ENCODE data around the gene INMT. TPM values are rescaled to one million over a fixed set of nuclear protein-coding genes. Genes with fewer than 3 reads are reported as not detected.

INMT gene
- total and polyA plus RNA-seq, 2 experiments from 2014 or later = 0.09 TPM; not detected in 1

DNA sequence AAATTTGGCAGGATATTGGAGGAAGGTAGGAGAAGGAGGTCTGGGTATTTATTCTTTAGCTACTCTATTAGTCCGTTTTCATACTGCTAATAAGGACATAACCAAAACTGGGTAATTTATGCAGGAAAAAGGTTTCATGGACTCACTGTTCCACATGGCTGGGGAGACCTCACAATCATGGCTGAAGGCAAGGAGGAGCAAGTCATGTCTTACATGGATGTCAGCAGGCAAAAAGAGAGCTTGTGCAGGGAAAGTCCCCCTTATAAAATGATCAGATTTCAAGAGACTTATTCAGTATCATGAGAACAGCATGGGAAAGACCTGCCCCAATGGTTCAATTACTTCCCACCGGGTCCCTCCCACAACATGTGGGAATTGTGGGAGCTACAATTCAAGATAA is 1.9 kb upstream of the INMT start:
- H3K36me3 ChIP-seq (ENCODE audit: low read depth) = no peaks in the 10 kb centered on the region
- TF ChIP-seq EZH2 (IDR thresholded peaks at IDR 0.05; ENCODE audit: insufficient read depth, poor library complexity, severe bottlenecking) (no peak), EZH2phosphoT487 (IDR thresholded peaks at IDR 0.05; ENCODE audit: insufficient read depth, low read depth) (no peak)
- no peaks in the 10 kb centered on the region for H3K9me3 ChIP-seq (ENCODE audit: low read depth)
- H3K27me3 ChIP-seq (replicated peaks; ENCODE audit: insufficient read depth) = no peaks in the 10 kb centered on the region
- 86 to 94% methylated on average over 2 of the region's 2 CpGs for WGBS, 2 experiments (ENCODE audit: low coverage in 1 of 2, low lambda C conversion rate in 2 of 2, missing lambda C conversion rate in 2 of 2)
- H3K79me2 ChIP-seq (ENCODE audit: insufficient read depth) = no peaks in the 10 kb centered on the region
- peaks cover 26% of the 10 kb centered on the region for H3K4me1 ChIP-seq (ENCODE audit: insufficient read depth)
- peak overlapping the region; percentile 76; the same call in 1 of the 2 replicates for H2AFZ ChIP-seq
- no peak overlapping the region for H3K9ac ChIP-seq
- peaks cover 15% of the 10 kb centered on the region; the same call in 1 of the 2 replicates for H3F3A ChIP-seq (ENCODE audit: insufficient read depth)
- in situ Hi-C loops (cut with MboI) = no loop called here
- no peak overlapping the region for H3K4me2 ChIP-seq (ENCODE audit: unreplicated experiment)
- no peaks in the 10 kb centered on the region for H3K9me2 ChIP-seq (ENCODE audit: insufficient read depth)
- no peak overlapping the region for H3K4me3 ChIP-seq
- H4K20me1 ChIP-seq (ENCODE audit: insufficient read depth) = no peaks in the 10 kb centered on the region
- no peak overlapping the region for H3K27ac ChIP-seq
- DNase-seq = no peak

DNA sequence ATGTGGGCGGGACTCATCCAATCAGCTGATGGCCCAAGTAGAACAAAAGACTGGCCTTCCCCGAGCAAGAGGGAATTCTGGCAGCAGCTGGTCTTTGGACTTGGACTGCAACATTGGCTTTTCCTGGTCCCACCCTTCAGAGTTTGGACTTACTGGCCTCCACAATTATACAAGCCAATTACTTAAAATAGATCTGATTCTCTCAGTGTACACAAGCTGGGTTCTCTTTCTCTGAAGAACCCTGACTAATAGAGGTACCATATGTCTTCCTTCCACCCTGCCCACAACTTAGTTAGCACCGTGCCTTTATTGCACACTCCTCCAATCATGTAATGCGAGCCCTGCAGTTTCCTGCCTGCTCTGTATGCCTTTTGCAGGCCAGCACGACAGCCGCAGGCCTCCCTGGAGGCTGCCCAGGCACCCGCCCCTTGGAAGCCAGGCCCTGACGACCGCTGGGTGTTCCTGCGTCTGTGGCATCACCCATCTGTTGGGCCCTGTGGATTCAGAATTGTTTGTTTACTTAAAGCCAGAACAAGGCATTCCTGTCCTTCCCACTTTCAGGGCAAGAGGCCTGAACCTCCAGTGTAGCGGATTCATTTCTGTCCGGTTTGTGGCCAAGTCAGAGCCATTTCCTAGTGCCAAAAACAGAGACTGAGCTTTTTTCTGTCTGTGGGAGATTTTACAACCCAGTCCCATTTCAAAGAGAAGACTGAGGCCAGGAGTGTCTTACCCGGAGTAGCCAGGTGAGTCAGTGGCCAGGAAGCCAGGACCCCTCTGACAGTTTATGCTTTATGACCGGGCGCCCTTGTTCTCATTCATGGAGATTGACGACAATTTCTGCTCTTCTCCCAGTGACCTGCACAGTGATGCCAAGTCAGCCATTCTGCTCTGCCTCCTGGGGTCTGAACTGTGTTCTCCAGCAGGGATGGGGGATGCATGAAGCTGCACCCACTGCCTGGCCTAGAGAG is 968 bp upstream of the INMT start:
- H2AFZ ChIP-seq = peak overlapping the region; percentile 76
- in situ Hi-C loops (cut with MboI) = no loop called here
- WGBS, 2 experiments (ENCODE audit: low coverage in 1 of 2, low lambda C conversion rate in 2 of 2, missing lambda C conversion rate in 2 of 2) = 7 to 9% methylated on average over 16 of the region's 16 CpGs
- H3K36me3 ChIP-seq (ENCODE audit: low read depth) = no peaks in the 10 kb centered on the region
- peaks cover 26% of the 10 kb centered on the region for H3K4me1 ChIP-seq (ENCODE audit: insufficient read depth)
- no peaks in the 10 kb centered on the region for H3K9me3 ChIP-seq (ENCODE audit: low read depth)
- no peaks in the 10 kb centered on the region for H3K27me3 ChIP-seq (replicated peaks; ENCODE audit: insufficient read depth)
- peak overlapping the region; percentile 11; the same call in 1 of the 2 replicates for H3K4me3 ChIP-seq
- peak; percentile 87 for DNase-seq
- H4K20me1 ChIP-seq (ENCODE audit: insufficient read depth) = no peaks in the 10 kb centered on the region
- no peaks in the 10 kb centered on the region for H3K79me2 ChIP-seq (ENCODE audit: insufficient read depth)
- peak overlapping the region; percentile 64 for H3K27ac ChIP-seq
- no peaks in the 10 kb centered on the region for H3K9me2 ChIP-seq (ENCODE audit: insufficient read depth)
- peaks cover 15% of the 10 kb centered on the region; the same call in 1 of the 2 replicates for H3F3A ChIP-seq (ENCODE audit: insufficient read depth)
- TF ChIP-seq EZH2 (IDR thresholded peaks at IDR 0.05; ENCODE audit: insufficient read depth, poor library complexity, severe bottlenecking) (no peak), EZH2phosphoT487 (IDR thresholded peaks at IDR 0.05; ENCODE audit: insufficient read depth, low read depth) (no peak)
- peak overlapping the region; percentile 50 for H3K9ac ChIP-seq
- H3K4me2 ChIP-seq (ENCODE audit: unreplicated experiment) = peak overlapping the region; percentile 33

- peak overlapping the region; percentile 42 for H3K4me2 ChIP-seq (ENCODE audit: unreplicated experiment)
- no peak overlapping the region for H3K9ac ChIP-seq
- no peaks in the 10 kb centered on the region for H4K20me1 ChIP-seq (ENCODE audit: insufficient read depth)
- whole genome bisulfite sequencing, 2 experiments (ENCODE audit: low coverage in 1 of 2, low lambda C conversion rate in 2 of 2, missing lambda C conversion rate in 2 of 2) = 41 to 43% methylated on average over 6 of the region's 6 CpGs
- no peaks in the 10 kb centered on the region for H3K27me3 ChIP-seq (replicated peaks; ENCODE audit: insufficient read depth)
- TF ChIP-seq EZH2 (IDR thresholded peaks at IDR 0.05; ENCODE audit: insufficient read depth, poor library complexity, severe bottlenecking) (no peak), EZH2phosphoT487 (IDR thresholded peaks at IDR 0.05; ENCODE audit: insufficient read depth, low read depth) (no peak)
- in situ Hi-C loops (cut with MboI) = no loop called here
- H2AFZ ChIP-seq = peak overlapping the region; percentile 82
- peaks cover 15% of the 10 kb centered on the region; the same call in 1 of the 2 replicates for H3F3A ChIP-seq (ENCODE audit: insufficient read depth)
- DNase-seq = no peak
- H3K9me3 ChIP-seq (ENCODE audit: low read depth) = no peaks in the 10 kb centered on the region
- H3K27ac ChIP-seq = no peak overlapping the region
- H3K4me1 ChIP-seq (ENCODE audit: insufficient read depth) = peaks cover 26% of the 10 kb centered on the region
- H3K36me3 ChIP-seq (ENCODE audit: low read depth) = no peaks in the 10 kb centered on the region
- no peaks in the 10 kb centered on the region for H3K79me2 ChIP-seq (ENCODE audit: insufficient read depth)
- no peaks in the 10 kb centered on the region for H3K9me2 ChIP-seq (ENCODE audit: insufficient read depth)
- H3K4me3 ChIP-seq = no peak overlapping the region
Measured at GRCh38 chr7:30752484-30752883, 549 bp downstream of the INMT start.

DNA sequence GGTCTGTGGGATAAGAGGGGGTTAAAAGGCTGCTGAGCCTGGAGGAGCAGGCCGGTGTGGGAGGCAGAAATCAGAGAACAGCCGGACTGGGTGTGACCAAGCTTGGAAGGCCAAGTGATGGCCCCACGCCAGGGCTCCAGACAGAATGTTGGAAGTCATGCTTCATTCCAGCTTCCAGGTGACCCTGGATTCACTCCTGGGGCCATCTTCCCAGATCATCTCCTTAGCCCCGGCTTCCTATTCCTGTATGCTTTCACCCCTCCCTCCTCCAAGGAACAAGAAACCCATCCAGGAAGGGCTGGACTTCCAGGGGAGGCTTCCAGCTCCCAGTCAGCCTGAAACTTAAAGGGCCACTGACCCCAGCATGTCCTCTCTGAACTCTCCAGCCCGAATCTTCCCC is 1.0 kb downstream of the INMT start:
- Histone ChIP-seq H3K4me1 (ENCODE audit: insufficient read depth) (peaks cover 26% of the 10 kb centered on the region), H3K4me2 (ENCODE audit: unreplicated experiment) (peak overlapping the region; percentile 42), H3F3A (ENCODE audit: insufficient read depth) (peaks cover 15% of the 10 kb centered on the region; the same call in 1 of the 2 replicates), H4K20me1 (ENCODE audit: insufficient read depth) (no peaks in the 10 kb centered on the region), H3K36me3 (ENCODE audit: low read depth) (no peaks in the 10 kb centered on the region), H3K27ac (no peak overlapping the region), H3K79me2 (ENCODE audit: insufficient read depth) (no peaks in the 10 kb centered on the region), H3K27me3 (replicated peaks; ENCODE audit: insufficient read depth) (no peaks in the 10 kb centered on the region), H3K9me3 (ENCODE audit: low read depth) (no peaks in the 10 kb centered on the region), H2AFZ (peak overlapping the region; percentile 82), H3K9ac (no peak overlapping the region), H3K4me3 (0 out of 2 replicates have a peak overlapping the region, but pooled peaks have one; percentile 4), H3K9me2 (ENCODE audit: insufficient read depth) (no peaks in the 10 kb centered on the region)
- DNase-seq = peak; percentile 64
- TF ChIP-seq EZH2 (IDR thresholded peaks at IDR 0.05; ENCODE audit: insufficient read depth, poor library complexity, severe bottlenecking) (no peak), EZH2phosphoT487 (IDR thresholded peaks at IDR 0.05; ENCODE audit: insufficient read depth, low read depth) (no peak)
- WGBS, 2 experiments (ENCODE audit: low coverage in 1 of 2, low lambda C conversion rate in 2 of 2, missing lambda C conversion rate in 2 of 2) = 11 to 15% methylated on average over 5 of the region's 5 CpGs
- in situ Hi-C loops (cut with MboI) = no loop called here

All from GM23248 (cell line).